HepG2 (cell line): ENCODE measurements around the gene KIAA1958. TPM values are rescaled to one million over a fixed set of nuclear protein-coding genes. Genes with fewer than 3 reads are reported as not detected.

ENCODE experiments used
- ATF7 ChIP-seq, 2 experiments: fragments of 450-650 bp in 1 of 2; sonication (generic) in 1 of 2; formaldehyde crosslinking in 1 of 2; IDR thresholded peaks; 2 replicates each; pipeline versions ENCODE4 v1.4.0 to v1.6.1; 2016 to 2020; ENCODE audit warnings: antibody characterized with exemption in 1 of 2, mild to moderate bottlenecking in 1 of 2, missing genetic modification reagents in 1 of 2
- BCL3 ChIP-seq: sonication (generic); formaldehyde crosslinking; IDR thresholded peaks from 2 replicates; pipeline ENCODE4 v1.5.1; 2020; ENCODE audit warnings: mild to moderate bottlenecking, missing genetic modification reagents, moderate library complexity
- CAMTA2 ChIP-seq: sonication (generic); formaldehyde crosslinking; IDR thresholded peaks from 2 replicates; pipeline ENCODE4 v1.4.0; 2020; ENCODE audit warnings: mild to moderate bottlenecking, missing genetic modification reagents, borderline replicate concordance
- EHMT2 ChIP-seq: fragments of 200-600 bp; sonication (generic); IDR thresholded peaks from 2 replicates; pipeline ENCODE4 v1.7.0; 2017; ENCODE audit warnings: antibody characterized with exemption, low read depth, low read length, borderline replicate concordance
- HNRNPLL ChIP-seq: fragments of 200-400 bp; formaldehyde crosslinking; IDR thresholded peaks from 2 replicates; pipeline ENCODE4 v1.6.1; 2017; ENCODE audit warnings: mild to moderate bottlenecking, low read depth, low read length; ENCODE audit not compliant: poor library complexity, severe bottlenecking
- KLF15 ChIP-seq: sonication (generic); formaldehyde crosslinking; IDR thresholded peaks from 2 replicates; pipeline ENCODE4 v1.8.1; 2023; ENCODE audit warnings: borderline replicate concordance, mild to moderate bottlenecking, inconsistent platforms, missing genetic modification reagents, mixed read lengths
- KMT2A ChIP-seq: sonication (generic); formaldehyde crosslinking; IDR thresholded peaks from 2 replicates; pipeline ENCODE4 v1.4.0; 2020; ENCODE audit warnings: missing genetic modification reagents
- MNT ChIP-seq: fragments of 450-650 bp; IDR thresholded peaks from 2 replicates; pipeline ENCODE4 v1.6.1; 2016
- NFRKB ChIP-seq: fragments of 450-650 bp; IDR thresholded peaks from 2 replicates; pipeline ENCODE4 v1.6.1; 2017
- RXRA ChIP-seq: sonication (generic); formaldehyde crosslinking; IDR thresholded peaks from 2 replicates; pipeline ENCODE4 v1.5.1; 2020; ENCODE audit warnings: missing genetic modification reagents
- SUZ12 ChIP-seq: fragments of 150-350 bp; IDR thresholded peaks from 2 replicates; pipeline ENCODE4 v1.6.1; 2014; ENCODE audit warnings: low read depth, low read length
- U2AF2 ChIP-seq: fragments of 200-400 bp; formaldehyde crosslinking; IDR thresholded peaks from 2 replicates; pipeline ENCODE4 v1.6.1; 2017; ENCODE audit warnings: low read depth, mild to moderate bottlenecking, low read length
- XBP1 ChIP-seq: sonication (generic); formaldehyde crosslinking; IDR thresholded peaks from 2 replicates; pipeline ENCODE4 v1.5.0; 2020; ENCODE audit warnings: missing genetic modification reagents
- ZFP37 ChIP-seq: sonication (generic); formaldehyde crosslinking; IDR thresholded peaks from 2 replicates; pipeline ENCODE4 v1.4.0; 2020; ENCODE audit warnings: missing genetic modification reagents, borderline replicate concordance
- ZFY ChIP-seq: sonication (generic); formaldehyde crosslinking; IDR thresholded peaks from 2 replicates; pipeline ENCODE4 v1.4.0; 2020; ENCODE audit warnings: missing genetic modification reagents
- ZNF230 ChIP-seq: sonication (generic); formaldehyde crosslinking; IDR thresholded peaks from 2 replicates; pipeline ENCODE4 v1.4.0; 2020; ENCODE audit warnings: mild to moderate bottlenecking, missing genetic modification reagents
- ZNF891 ChIP-seq: sonication (generic); formaldehyde crosslinking; IDR thresholded peaks from 2 replicates; pipeline ENCODE4 v1.5.0; 2020; ENCODE audit warnings: mild to moderate bottlenecking, missing genetic modification reagents
- polyA plus RNA-seq, 8 experiments: library from polyadenylated mRNA; depleted of rRNA in 3 of 8; stranded (reverse) in 7 of 8; unstranded in 1 of 8; fragments of >200 nt; fragmentation: Illumina TruSeq in 4 of 8; extraction: Trizol in 4 of 8; gene quantifications; 2 replicates each; pipeline versions ENCODE4 v1.2.1 to v1.2.3, GENCODE V29; 2011 to 2016; ENCODE audit warnings: low read depth in 4 of 8, missing spikeins in 1 of 8, mixed read lengths in 1 of 8; ENCODE audit not compliant: insufficient read depth in 1 of 8
- total RNA-seq, 5 experiments: library from RNA; depleted of rRNA; stranded (reverse); fragments of >200 nt; fragmentation: Illumina TruSeq; extraction: Trizol; gene quantifications; 2 replicates each; pipeline ENCODE4 v1.2.3, GENCODE V29; 2016; ENCODE audit warnings: low read depth in 1 of 5
- TF ChIP-seq, protein P1 (sequence below): sonication (generic); formaldehyde crosslinking; IDR thresholded peaks from 2 replicates; pipeline ENCODE4 v1.4.0; 2020; ENCODE audit warnings: mild to moderate bottlenecking, missing genetic modification reagents, borderline replicate concordance
- TF ChIP-seq, protein P2 (sequence below): sonication (generic); formaldehyde crosslinking; IDR thresholded peaks from 2 replicates; pipeline ENCODE4 v1.5.0; 2020; ENCODE audit warnings: missing genetic modification reagents
- TF ChIP-seq, protein P3 (sequence below): sonication (generic); formaldehyde crosslinking; IDR thresholded peaks from 2 replicates; pipeline ENCODE4 v1.4.0; 2020; ENCODE audit warnings: missing genetic modification reagents, borderline replicate concordance

KIAA1958 gene
- total and polyA plus RNA-seq, 2 of the 13 experiments (the other 11 are each of a cell fraction or from before 2014, with no cell fraction given) = 8.5 to 10.3 TPM

DNA sequence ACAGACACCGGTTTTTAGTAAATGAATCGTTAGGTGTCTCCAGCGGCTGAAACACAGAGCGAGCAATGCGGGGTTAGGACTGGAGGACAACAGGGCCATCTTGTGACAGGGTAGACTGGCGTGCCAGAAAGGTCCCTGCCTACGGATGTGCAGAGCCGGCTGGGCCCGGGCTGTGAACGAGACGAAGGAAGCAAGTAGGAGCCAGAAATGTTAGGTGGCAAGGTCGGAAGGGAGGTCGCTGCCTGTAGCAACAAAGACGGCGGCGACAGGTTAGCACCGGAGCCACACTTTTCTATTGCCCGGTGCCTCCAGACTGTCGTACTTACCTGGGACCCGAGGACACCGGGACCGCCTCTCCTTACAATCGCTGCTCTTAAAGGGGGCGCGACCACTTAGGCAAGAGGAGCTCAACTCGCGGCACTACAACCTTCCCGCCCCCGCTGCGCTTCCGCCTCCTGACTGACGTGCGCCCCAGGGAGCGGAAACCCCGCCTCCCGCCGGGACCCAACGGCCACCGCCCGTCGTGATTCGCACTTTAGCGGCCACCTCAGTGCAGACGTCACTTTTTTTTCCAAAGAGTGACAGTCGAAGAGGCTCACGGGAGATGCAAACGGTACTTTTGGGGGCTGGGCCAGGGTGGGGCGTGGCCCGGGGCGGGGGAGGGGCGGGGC lies 231.2 kb downstream of the KIAA1958 start, which contains the start of gene INIP (continued):
- 0 out of 2 replicates have a peak, but pooled peaks have one; percentile 12 for TF ChIP-seq MNT
- no peak for TF ChIP-seq U2AF2
- TF ChIP-seq ZFY (CRISPR knock-in tag) = peak; percentile 64; the same call in 1 of the 2 replicates
- TF ChIP-seq KMT2A (CRISPR knock-in tag) = peak; percentile 71
- TF ChIP-seq KLF15 (CRISPR knock-in tag) = no peak
- TF ChIP-seq, protein P1, sequence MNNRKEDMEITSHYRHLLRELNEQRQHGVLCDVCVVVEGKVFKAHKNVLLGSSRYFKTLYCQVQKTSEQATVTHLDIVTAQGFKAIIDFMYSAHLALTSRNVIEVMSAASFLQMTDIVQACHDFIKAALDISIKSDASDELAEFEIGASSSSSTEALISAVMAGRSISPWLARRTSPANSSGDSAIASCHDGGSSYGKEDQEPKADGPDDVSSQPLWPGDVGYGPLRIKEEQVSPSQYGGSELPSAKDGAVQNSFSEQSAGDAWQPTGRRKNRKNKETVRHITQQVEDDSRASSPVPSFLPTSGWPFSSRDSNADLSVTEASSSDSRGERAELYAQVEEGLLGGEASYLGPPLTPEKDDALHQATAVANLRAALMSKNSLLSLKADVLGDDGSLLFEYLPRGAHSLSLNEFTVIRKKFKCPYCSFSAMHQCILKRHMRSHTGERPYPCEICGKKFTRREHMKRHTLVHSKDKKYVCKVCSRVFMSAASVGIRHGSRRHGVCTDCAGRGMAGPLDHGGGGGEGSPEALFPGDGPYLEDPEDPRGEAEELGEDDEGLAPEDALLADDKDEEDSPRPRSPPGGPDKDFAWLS (CRISPR knock-in tag) = no peak
- TF ChIP-seq HNRNPLL = peak; percentile 77
- 0 out of 2 replicates have a peak, but pooled peaks have one; percentile 26 for TF ChIP-seq ZNF230 (CRISPR knock-in tag)
- no peak for TF ChIP-seq XBP1
- TF ChIP-seq, protein P2, sequence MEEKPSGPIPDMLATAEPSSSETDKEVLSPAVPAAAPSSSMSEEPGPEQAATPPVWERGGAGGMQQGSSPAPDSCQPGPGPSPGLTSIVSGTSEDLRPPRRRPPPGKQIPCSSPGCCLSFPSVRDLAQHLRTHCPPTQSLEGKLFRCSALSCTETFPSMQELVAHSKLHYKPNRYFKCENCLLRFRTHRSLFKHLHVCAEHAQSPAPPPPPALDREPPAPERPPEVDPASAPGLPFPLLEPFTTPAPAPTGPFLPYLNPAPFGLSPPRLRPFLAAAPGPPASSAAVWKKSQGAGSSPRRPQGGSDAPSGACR (CRISPR knock-in tag) = peak; percentile 46; the same call in 1 of the 2 replicates
- 0 out of 2 replicates have a peak, but pooled peaks have one; percentile 41 for TF ChIP-seq ZNF891
- TF ChIP-seq NFRKB = no peak
- TF ChIP-seq BCL3 (CRISPR knock-in tag) = no peak
- no peak for TF ChIP-seq EHMT2
- no peak for TF ChIP-seq ZFP37 (CRISPR knock-in tag)
- TF ChIP-seq ATF7 (IDR thresholded peaks at IDR 0.05) = no peak
- TF ChIP-seq ATF7 (CRISPR knock-in tag; IDR thresholded peaks at IDR 0.05) = 0 out of 2 replicates have a peak, but pooled peaks have one; percentile 33
- TF ChIP-seq SUZ12 = peak; percentile 23; the same call in 1 of the 2 replicates
- TF ChIP-seq RXRA (CRISPR knock-in tag) = peak; percentile 41; the same call in 1 of the 2 replicates
- TF ChIP-seq, protein P3, sequence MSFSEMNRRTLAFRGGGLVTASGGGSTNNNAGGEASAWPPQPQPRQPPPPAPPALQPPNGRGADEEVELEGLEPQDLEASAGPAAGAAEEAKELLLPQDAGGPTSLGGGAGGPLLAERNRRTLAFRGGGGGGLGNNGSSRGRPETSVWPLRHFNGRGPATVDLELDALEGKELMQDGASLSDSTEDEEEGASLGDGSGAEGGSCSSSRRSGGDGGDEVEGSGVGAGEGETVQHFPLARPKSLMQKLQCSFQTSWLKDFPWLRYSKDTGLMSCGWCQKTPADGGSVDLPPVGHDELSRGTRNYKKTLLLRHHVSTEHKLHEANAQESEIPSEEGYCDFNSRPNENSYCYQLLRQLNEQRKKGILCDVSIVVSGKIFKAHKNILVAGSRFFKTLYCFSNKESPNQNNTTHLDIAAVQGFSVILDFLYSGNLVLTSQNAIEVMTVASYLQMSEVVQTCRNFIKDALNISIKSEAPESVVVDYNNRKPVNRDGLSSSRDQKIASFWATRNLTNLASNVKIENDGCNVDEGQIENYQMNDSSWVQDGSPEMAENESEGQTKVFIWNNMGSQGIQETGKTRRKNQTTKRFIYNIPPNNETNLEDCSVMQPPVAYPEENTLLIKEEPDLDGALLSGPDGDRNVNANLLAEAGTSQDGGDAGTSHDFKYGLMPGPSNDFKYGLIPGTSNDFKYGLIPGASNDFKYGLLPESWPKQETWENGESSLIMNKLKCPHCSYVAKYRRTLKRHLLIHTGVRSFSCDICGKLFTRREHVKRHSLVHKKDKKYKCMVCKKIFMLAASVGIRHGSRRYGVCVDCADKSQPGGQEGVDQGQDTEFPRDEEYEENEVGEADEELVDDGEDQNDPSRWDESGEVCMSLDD (CRISPR knock-in tag) = no peak
- 0 out of 2 replicates have a peak, but pooled peaks have one; percentile 45 for TF ChIP-seq CAMTA2 (CRISPR knock-in tag)
